Smooth muscle cell of the coronary artery (primary cell): ENCODE measurements around the gene METRN. TPM values are rescaled to one million over a fixed set of nuclear protein-coding genes. Genes with fewer than 3 reads are reported as not detected.

ENCODE experiments used
- total RNA-seq: library from RNA; depleted of rRNA; stranded (reverse); fragments of >200 nt; gene quantifications from 2 replicates; pipeline ENCODE4 v1.2.3, GENCODE V29; 2014; ENCODE audit warnings: low replicate concordance

METRN gene
- 95.8 and 102 TPM in 2 replicates for total RNA-seq

DNA sequence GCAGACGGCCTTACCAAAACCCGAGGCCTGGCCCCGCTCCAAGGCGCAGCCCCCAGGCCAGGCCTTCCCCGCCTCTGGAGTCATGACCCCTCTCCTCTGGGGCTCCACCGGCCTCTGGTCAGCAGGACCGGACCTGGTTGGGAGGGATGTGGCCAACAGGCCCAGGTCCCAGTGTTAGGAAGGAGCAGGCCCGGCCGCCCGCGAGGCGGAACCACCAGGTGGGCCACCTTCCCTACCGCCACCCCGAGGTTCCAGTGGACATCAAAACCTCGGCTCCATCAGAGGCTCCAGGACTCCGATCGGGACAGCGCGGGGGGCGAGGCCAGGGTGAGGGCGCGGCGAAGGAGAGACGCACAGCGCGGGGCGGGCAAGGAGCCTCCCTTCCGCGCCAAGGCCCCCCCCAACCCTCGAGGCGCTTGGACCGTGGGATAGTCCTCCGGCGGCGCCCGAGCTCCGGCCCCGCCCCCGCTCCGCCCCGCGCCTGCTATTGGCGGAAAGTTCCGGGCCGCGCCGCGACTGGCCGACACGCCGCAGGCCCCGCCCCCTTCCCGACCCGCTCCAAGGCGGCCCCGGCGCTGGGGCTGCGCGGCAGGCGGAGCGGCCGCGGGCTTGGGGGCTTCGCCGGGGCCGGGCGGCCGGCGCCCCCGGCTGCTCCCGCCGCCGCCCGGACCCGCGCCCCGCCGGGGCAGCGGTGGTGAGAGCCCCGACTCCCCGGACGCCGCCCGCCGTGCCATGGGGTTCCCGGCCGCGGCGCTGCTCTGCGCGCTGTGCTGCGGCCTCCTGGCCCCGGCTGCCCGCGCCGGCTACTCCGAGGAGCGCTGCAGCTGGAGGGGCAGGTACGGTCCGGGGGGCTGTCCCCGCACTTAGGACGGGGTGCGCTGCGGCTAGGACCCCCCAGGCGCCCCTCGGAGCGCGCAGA, at the start of gene METRN:
METRN (plus strand) TSS at position 561 of the 919 bp plus-strand sequence; CDS start at position 733, 172 bp downstream.

DNA sequence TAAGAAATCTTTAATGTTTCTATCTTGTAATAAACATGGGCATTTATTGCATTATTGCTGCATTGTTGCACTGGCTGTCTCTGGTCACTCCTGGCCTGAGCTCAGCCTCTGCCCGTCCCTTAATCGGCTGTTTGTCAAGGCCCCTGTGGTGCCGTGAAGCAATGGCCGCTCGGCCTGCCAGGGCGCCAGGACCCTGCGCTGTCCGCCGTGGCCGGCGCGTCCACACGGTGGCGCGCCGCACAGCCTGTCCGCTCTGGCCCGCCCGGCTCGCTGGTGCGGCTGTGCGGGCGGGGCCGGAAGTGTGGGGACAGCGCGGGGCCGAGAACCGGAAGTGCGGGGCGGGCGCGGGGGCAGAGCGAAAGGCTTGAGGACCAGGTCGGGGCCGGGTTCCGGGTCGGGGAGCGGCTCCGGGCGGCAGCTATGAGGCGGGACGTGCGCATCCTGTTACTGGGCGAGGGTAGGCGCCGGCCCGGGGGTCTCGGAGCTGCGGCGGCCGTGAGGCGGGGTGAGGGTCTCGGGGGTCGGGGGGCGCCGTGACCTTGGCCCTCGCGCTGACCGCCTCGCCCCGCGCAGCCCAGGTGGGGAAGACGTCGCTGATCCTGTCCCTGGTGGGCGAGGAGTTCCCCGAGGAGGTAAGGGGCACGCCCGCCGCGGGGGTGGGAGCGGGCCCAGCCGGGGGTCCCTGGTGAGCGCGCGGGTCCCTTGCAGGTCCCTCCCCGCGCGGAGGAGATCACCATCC, 47.0 kb upstream of the METRN start, which contains the start of gene RHOT2:
RHOT2 (plus strand) TSS at position 353 of the 739 bp plus-strand sequence; CDS start at position 421, 68 bp downstream.

GRCh38 chr16:674968-675883, 39.7 kb upstream of the METRN start, which contains the start of gene RHBDL1:
Gene RHBDL1 (plus strand): TSS chr16:675671. CDS start chr16:675791, 120 bp downstream.

DNA sequence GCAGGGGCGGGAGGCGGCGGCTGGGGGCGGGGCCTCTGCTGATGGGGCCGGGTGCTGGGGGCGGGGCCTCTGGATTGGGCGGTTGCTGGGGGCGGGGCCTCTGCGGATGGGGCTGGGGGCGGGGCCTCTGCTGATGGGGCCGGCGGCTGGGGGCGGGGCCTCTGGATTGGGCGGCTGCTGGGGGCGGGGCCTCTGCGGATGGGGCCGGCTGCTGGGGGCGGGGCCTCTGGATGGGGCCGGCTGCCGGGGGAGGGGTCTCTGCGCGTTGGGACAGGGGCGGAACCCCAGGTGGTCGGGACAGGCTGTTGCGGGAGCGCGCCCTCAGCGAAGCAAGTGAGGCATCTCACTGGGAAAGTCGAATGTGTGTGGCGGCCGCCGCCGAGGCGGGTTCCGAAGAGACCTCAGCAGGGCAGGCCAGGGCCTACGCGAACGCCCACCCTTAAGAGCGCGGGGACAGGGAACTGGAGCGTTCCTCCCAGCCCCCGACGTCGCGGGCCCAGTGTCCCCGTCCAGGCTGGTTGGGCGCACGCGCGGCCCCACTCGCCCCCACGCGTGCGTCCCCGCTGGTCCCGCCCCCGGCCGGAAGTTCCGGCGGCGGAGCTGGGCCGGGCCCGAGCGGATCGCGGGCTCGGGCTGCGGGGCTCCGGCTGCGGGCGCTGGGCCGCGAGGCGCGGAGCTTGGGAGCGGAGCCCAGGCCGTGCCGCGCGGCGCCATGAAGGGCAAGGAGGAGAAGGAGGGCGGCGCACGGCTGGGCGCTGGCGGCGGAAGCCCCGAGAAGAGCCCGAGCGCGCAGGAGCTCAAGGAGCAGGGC, 34.9 kb upstream of the METRN start, which contains the start of gene STUB1:
STUB1 (plus strand) TSS at position 597 of the 811 bp plus-strand sequence; CDS start at position 713, 116 bp downstream.

GRCh38 chr16:684071-684794, 30.7 kb upstream of the METRN start, which contains the start of gene JMJD8:
Gene JMJD8 (minus strand): TSS chr16:684334. CDS start chr16:684319, 15 bp downstream.

DNA sequence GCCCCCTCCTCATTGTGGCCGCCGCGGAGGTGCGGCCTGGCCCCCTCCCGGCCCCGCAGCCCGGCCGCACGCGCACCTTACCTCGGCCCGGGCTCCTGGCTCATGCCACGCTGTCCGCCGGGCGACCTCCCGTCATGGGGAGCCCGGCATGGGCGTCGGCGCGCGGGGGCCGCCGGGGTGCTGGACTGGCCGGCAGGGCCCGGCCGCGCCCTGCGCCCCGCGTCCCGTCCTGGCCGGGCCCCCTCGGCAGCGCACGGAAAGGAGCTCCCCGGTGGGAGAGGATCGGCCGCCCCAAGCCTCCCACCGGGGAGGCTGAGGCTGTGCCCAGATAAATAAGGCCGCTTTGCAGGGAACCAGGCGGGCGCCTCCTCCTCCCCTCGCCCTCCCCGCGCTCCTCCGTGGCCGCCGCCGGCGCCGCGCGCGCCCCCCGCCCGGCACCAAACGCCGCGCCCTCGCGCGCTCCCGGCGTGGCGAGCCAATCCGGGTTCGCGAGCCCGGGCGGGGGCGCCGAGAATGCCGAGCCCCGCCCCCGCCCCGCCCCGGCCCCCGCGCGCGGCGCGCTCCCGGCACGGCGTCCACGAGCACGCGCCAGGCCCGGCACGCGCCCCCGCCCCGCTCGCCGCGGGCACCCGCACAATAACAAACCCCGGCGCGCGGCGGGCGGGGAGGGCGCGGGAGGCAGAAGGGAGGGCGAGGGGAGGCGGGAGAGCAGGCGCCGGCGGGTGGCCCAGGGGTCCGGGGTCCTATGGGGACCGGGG, 9.3 kb upstream of the METRN start, which contains the start of gene FBXL16:
FBXL16 (minus strand) TSS at position 371 of the 758 bp plus-strand sequence. CDS start 8,396 bp downstream, outside the sequence.

DNA sequence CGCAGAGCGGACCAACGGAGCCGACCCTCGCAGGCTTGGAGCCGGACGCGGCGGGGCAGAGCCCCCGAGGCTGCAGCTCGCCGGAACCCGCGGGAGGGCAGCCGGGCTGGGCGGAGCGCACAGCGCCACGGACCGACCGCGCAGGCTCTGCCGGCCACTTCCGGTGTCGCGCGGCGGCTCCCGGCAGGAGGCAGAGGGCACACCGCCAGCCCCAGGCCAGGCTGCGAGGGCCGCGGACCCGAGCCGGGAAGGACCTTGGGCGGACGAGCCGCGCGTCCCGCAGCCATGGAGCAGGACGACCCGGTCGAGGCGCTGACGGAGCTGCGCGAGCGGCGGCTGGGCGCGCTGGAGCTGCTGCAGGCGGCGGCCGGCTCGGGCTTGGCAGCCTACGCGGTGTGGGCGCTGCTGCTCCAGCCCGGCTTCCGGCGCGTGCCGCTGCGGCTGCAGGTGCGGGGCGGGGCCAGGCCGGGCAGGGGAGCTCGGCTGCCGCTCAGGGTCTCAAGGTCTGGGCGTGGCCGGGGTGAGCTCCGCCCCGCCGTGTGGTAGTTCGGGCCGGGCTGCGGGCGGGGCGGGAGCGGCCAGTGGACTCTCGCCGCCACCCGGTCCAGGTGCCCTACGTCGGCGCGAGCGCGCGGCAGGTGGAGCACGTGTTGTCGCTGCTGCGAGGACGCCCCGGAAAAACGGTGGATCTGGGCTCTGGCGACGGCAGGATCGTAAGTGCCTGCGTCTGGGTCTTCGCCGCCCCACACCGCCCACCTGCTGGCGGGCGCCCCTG, 6.3 kb downstream of the METRN start, which contains the start of gene ANTKMT:
ANTKMT (plus strand) TSS at position 157 of the 775 bp plus-strand sequence; CDS start at position 286, 129 bp downstream.

GRCh38 chr16:726438-727290, 11.7 kb downstream of the METRN start, which contains the start of the genes CCDC78 and HAGHL:
Gene CCDC78 (minus strand): TSS chr16:726443. CDS start chr16:726367, 76 bp downstream.
Gene HAGHL (plus strand): TSS chr16:727106. CDS start chr16:727510, 404 bp downstream.

DNA sequence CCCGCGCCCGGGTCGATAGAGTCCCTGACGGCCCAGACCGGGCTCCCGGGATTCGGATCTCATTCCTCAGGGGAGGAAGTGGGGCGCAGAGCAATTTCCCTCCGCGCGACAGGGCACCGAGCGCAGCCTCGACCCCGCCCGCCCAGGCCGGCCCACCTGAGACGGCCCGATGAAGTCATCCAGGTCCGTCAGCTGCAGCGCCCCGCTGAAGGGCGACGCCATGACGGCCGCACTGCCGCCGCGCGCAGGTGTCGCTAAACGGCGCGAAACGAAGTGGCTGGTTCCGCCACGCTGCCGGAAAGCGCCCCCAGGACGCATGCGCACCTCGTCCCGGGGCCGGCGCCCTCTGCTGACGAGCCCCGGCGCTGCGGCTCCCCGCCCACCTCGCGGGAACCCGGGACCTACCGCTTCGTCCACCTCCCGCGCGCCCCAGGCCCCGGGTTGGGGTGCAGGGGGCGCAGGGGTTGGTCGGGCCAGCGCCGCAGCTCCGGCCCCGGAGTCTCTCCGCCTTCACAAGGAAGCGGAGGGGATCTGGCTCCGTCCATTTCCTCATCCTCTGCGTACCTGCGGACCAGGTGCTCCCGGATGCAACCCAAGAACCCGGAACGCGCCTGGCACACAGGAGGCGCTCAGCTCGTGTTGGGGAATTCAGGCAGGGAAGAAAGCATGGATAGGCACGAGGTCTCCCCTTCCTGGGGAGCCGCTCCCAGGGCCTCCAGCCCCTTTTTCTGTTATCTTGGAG, 26.0 kb downstream of the METRN start, which contains the start of gene CIAO3:
CIAO3 (minus strand) TSS at position 234 of the 742 bp plus-strand sequence; CDS start at position 222, 12 bp downstream.

GRCh38 chr16:760545-761343, 45.8 kb downstream of the METRN start, which contains the start of gene MSLN:
Gene MSLN (plus strand): TSS chr16:760734. CDS start chr16:762681, 1,947 bp downstream.

Other genes with a start within 250 kb of the METRN start
- 12.8 and 17.1 TPM in 2 replicates for gene CAPN15, start 187.4 kb upstream of the METRN start, total RNA-seq
- under 0.01 TPM in 1 of 2 replicates, not detected in the other for gene PRR35, start 154.7 kb upstream of the METRN start, total RNA-seq
- gene NHLRC4, start 148.1 kb upstream of the METRN start, total RNA-seq = 0.35 and 1.4 TPM in 2 replicates
- gene PIGQ, start 145.2 kb upstream of the METRN start, total RNA-seq = 18.5 and 19.5 TPM in 2 replicates
- gene RAB40C, start 125.1 kb upstream of the METRN start, total RNA-seq = 8.6 and 9.8 TPM in 2 replicates
- 0.08 and 0.12 TPM in 2 replicates for gene WFIKKN1, start 84.1 kb upstream of the METRN start, total RNA-seq
- 81.6 and 89.4 TPM in 2 replicates for gene METTL26, start 78.8 kb upstream of the METRN start, total RNA-seq
- gene MCRIP2, start 73.3 kb upstream of the METRN start, total RNA-seq = 7.8 and 22.2 TPM in 2 replicates
- 7.2 and 9.8 TPM in 2 replicates for gene WDR90, start 65.8 kb upstream of the METRN start, total RNA-seq
- 26.1 and 33.7 TPM in 2 replicates for gene RHOT2, start 47.0 kb upstream of the METRN start, total RNA-seq
- 0.98 and 6.6 TPM in 2 replicates for gene RHBDL1, start 39.4 kb upstream of the METRN start, total RNA-seq
- gene STUB1, start 34.7 kb upstream of the METRN start, total RNA-seq = 152 and 251 TPM in 2 replicates
- 21.8 and 28.3 TPM in 2 replicates for gene JMJD8, start 30.8 kb upstream of the METRN start, total RNA-seq
- gene WDR24, start 24.7 kb upstream of the METRN start, total RNA-seq = 3.1 and 4.9 TPM in 2 replicates
- gene FBXL16, start 9.3 kb upstream of the METRN start, total RNA-seq = 0.08 TPM in 1 of 2 replicates, not detected in the other
- gene ANTKMT, start 6.0 kb downstream of the METRN start, total RNA-seq = 8.0 and 27.7 TPM in 2 replicates
- 0.82 and 0.98 TPM in 2 replicates for gene CCDC78, start 11.3 kb downstream of the METRN start, total RNA-seq
- gene HAGHL, start 12.0 kb downstream of the METRN start, total RNA-seq = 11.2 and 15.9 TPM in 2 replicates
- gene CIAO3, start 25.9 kb downstream of the METRN start, total RNA-seq = 24.4 and 28.9 TPM in 2 replicates
- not detected in 2 replicates for gene MSLN, start 45.6 kb downstream of the METRN start, total RNA-seq
- 10.1 and 16.2 TPM in 2 replicates for gene RPUSD1, start 73.3 kb downstream of the METRN start, total RNA-seq
- gene CHTF18, start 73.5 kb downstream of the METRN start, total RNA-seq = 2.8 and 5.6 TPM in 2 replicates
- not detected in 2 replicates for gene GNG13, start 85.6 kb downstream of the METRN start, total RNA-seq